HG03521 (cell line): ENCODE data around the gene RBM47.
"Not testable (repeated sequence)": the region's sequence is repeated elsewhere in the genome, so short reads cannot be mapped to it uniquely, and the experiment has no call there.

Source experiments
- ATAC-seq: cut with Tn5 transposase; IDR thresholded peaks from one replicate; pipeline ENCODE4 v1.9.1; 2021; ENCODE audit warnings: mild to moderate bottlenecking, moderate library complexity; ENCODE audit not compliant: unreplicated experiment

RBM47 gene

GRCh38 chr4:40544221-40544620 is 85.4 kb downstream of the RBM47 start:
- ATAC-seq, result no peak

DNA sequence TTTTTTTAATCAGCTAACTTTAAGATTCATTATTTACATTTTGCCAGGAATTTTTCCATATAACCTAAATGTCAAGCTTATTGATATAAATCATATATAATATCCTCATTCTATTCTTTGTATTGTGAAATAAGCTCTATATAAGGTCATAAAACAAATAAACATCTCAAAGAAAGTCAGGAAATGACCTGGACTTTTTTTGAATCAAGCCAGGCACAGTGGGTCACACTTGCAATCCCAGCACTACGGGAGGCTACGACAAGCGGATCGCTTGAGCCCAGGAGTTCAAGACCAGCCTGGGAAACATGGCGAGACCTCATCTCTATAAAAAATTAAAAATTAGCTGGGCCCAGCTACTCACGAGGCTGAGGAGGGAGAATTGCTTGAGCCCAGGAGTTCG is 88.9 kb downstream of the RBM47 start:
- ATAC-seq, result no peak

DNA sequence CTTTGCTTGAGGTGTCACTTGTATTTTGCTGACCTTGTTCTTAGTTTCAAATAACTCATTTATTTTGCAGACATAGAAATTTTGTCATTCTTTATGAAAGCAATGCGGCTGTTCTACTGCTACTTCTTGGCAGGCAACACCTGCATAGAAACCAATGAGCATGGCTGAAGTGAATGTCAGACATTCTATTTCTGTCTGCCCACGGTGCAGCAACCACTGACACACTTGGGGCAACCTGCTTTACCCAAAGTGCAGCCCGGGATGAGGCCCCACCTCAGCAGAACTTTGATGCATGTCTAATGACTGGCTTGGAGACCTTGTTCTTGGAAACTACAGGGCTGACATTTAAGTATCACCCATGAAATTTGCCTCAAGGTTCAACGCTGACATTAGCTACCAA is 93.6 kb downstream of the RBM47 start:
- ATAC-seq, result no peak

DNA sequence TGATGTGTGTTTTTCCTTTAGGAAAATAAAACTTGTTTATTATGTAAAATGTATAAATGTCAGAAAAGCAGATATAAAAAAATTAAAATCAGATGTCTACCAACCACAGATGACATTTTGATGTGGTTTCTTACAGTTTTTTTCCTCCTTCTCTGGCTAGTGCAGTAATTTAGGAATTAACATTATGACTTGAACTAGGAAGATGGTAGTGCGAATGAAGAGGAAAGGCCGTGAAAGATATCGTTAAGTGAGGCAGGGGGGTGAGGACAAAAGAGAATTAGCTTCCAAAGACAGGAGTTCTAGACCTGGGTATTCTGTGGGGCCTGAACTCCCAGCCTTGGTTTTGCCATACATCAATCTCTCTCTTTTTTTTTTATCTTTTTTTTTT is 98.0 kb downstream of the RBM47 start:
- ATAC-seq, result no peak

DNA sequence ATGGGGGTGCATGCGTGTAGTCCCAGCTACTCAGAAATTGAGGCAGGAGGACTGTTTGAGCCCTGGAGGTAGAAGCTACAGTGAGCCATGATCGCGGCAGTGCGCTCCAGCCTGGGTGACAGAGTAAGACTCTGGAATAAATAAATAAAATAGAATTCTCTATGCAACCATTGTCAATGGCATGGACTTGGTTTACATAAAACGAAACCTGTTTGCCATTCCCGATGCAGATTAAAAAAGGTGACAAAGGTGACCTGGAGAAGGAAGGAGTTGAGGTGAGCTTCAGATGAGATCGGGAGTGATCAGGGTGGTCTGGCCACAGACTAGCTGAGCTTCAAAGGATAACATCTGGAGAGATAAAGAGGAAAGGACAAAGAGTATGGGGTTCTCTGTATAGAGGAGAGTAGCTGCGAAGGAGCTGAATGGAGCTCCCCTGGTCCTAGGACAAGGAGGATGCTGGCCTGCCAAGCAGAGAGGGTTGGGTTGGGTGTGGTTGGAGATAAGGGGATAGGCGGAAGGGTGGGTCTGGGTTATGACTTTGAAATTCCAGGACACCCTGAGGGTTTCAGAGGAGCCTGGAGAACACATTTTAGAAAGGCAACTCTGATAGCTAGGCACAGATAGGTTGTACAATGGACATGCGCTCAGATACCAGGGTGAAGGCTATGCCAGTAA is 98.6 kb downstream of the RBM47 start:
- no peak for ATAC-seq

GRCh38 chr4:40526741-40527140 is 102.9 kb downstream of the RBM47 start:
- ATAC-seq, result no peak

DNA sequence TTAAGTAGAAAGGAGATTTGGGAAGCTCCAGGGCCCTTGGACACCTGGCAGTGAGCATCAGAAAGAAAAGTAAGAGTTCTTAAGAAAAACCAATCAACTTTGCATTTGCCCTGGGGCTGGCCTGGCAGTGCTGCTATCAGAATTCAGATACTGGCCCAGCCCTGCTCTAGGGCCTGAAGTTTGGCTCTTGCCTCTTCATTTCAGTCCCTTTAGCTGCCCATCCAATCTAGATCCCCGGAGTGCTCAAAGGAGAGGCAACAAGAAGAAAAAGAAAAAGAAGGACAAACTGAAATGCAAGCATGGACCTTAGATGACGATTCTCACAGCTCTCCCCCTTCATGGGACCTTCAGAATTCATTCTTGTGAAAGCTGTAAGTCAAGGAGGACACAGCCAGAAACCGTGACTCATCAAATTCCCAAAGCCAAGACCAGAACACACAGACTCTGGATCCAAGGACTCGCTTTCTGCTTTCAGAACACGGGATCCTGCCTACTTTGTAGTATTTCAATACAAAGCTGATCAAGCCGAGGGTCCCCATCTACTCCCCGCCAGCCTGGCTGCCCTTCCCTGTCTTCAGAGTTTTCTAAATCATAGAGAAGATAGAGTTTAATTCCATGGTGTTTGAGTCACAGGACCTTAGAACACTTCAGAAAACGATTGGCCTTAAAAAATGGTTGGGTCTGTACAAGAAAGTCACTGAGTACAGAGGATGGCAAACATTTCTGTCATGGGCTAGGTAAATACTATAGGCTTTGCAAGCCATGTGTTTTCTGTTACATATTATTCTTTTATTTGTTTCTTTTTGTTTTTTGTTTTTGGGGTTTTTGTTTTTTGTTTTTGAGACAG is 103.7 kb downstream of the RBM47 start:
- ATAC-seq, result no peak

DNA sequence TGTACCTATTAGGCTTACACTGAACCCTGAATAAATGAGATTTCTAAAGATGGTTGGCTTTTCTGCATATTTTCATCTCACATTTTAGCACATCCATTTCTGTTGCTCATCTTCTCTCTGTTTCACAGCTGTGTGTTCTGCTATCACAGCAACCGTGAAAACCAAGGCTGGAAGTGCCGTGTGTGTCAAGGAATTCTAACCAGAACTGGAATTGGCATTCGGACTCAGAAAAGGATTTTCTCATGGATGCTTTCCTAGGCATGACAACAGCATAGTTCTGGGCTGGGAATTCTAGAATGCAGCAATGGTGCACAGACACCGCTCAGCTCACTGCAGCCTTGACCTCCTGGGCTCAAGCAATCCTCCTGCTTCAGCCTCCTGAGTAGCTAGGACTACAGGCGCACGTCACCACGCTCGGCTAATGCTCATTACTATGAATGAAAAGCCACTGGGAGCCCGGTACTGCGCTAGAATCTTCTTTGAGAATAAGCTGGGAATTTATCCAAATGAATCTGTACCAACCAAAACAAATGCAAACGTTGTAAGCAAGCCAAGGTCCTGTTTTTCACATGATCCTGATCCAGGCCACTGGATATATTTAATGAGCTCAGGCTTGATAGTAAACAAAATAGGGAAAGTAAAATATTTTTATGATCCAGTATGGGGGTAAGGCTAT is 105.2 kb downstream of the RBM47 start:
- no peak for ATAC-seq

GRCh38 chr4:40523581-40523980 is 106.1 kb downstream of the RBM47 start:
- no peak for ATAC-seq

GRCh38 chr4:40521957-40522356 is 107.7 kb downstream of the RBM47 start:
- no peak for ATAC-seq

GRCh38 chr4:40520533-40520932 is 109.1 kb downstream of the RBM47 start:
- no peak for ATAC-seq

GRCh38 chr4:40517081-40517480 is 112.6 kb downstream of the RBM47 start:
- ATAC-seq, result not testable (repeated sequence)

DNA sequence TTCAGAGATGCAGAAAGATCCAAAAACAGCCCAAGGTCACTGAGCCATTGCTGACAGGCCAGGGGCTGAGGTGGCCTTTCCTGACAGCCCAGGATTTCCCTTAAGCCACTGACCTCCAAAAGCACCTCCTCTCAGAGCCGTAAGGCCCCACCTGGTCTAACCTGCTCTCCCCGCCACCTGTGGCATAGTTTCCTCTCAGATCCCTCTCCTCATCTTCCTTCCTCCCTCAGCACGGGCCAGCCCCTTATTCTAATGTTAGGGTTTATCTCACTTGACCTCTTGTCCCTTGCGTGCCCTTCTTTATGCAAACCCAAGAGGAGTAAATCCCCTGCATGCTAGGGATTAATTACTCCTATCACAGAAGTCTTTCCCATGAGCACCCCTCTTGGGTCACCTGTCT is 113.0 kb downstream of the RBM47 start:
- no peak for ATAC-seq

DNA sequence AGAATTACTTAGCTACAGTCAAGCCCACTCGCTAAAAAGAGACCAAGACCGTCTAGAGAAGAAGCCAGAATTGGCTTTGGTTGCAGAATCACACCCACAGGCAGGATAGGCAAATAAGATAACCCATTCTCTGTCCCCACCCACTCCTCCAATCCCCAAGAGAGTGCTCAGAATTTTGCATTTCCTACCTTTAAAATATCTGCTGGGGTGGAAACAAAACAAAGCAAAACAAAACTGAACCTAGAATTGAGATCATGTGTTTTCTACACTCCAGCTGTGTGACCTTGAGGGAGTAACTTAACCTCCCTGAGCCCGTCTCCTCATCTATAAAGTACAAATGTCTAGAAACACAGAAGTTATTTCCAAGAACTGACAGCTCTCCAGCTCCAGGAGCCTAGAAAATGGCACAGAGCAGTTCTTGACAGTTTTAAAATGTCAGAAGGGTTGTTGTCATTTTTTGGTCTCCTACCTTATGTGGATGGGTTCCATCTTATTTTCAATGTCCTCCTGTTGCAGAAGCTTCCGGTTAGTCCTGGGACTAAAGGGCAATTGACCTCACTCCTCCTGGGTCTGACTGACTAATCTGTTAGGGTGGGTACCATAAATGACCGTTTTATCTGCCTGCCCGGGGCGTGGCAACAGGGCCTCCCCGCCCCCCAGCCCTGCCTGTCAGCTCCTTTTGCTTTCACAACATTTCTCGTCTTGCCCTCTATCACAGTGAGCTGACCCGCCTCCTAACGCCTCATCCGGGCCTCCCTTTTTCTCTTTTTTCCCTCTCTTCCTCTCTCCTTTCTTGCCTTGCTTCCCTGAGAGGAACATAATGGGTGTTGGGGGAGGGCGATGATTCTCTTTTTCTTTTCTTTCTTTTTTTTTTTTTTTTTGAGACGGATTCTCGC is 114.0 kb downstream of the RBM47 start:
- ATAC-seq, result peak; percentile 77

DNA sequence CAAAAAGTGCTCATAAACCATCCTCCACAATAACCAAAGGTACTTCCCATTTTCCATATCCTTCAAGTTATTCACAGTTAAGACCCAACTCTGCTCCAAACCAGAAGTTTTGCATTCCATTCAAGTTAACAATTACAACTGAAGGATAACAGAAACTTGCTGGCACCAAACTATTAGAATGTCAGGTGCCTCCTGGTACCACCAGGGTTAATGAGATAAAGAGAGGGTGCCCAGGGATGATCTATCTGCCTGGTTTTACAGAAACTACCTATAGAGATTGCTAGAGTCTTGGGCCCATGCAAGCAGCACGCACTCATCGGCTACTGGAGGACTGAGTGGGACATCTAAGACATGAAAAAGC is 114.6 kb downstream of the RBM47 start:
- ATAC-seq, result no peak

- no peak for ATAC-seq
Measured at GRCh38 chr4:40514497-40514951, 115.1 kb downstream of the RBM47 start.

- ATAC-seq, result no peak
Measured at GRCh38 chr4:40511036-40511614, 118.5 kb downstream of the RBM47 start.

- ATAC-seq, result no peak
Measured at GRCh38 chr4:40507977-40508376, 121.7 kb downstream of the RBM47 start.

- ATAC-seq, result no peak
Measured at GRCh38 chr4:40506492-40506891, 123.2 kb downstream of the RBM47 start.

DNA sequence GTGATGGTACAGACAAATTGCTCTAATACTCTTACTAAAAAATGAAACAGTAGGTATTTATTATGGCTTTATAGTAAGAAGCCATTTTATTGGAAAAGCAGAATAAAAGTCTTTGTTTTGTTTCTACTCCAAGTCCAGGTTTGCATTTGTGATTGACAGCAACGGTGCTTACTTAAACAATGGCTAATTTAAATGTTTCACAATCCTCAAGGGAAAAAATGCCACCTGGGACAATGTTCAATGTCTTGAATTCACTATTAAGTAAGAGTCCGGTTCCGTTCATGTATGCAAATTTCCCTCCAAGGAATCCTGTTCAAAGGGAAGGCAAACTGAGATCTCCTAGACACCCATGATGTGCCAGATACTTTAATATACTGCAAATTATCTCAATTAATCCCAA is 123.6 kb downstream of the RBM47 start:
- ATAC-seq, result no peak

GRCh38 chr4:40502934-40503333 is 126.7 kb downstream of the RBM47 start:
- ATAC-seq, result no peak
